Measurements from ENCODE around the gene PPP1R12C. TPM values are rescaled to one million over a fixed set of nuclear protein-coding genes. Genes with fewer than 3 reads are reported as not detected.

Gene PPP1R12C
- total RNA-seq, 1 experiment from 2014 or later, result 79.9 TPM

GRCh38 chr19:55056827-55057226 lies 60.6 kb downstream of the PPP1R12C start:
- Histone ChIP-seq H2BK15ac (ENCODE audit: low read depth, low read length) (no peak overlapping the region), H4K91ac (ENCODE audit: insufficient read length, low read depth, low read length) (no peak overlapping the region), H3K9ac (ENCODE audit: extremely low read depth, insufficient read length, low read length) (no peak overlapping the region), H4K8ac (replicated peaks; ENCODE audit: insufficient read length, low read depth, low read length) (no peak overlapping the region), H3T11ph (ENCODE audit: low read length) (no peak overlapping the region), H3K23ac (ENCODE audit: insufficient read length, low read depth, low read length) (no peak overlapping the region), H3K9me3 (ENCODE audit: control insufficient read depth, low read depth, low read length) (no peaks in the 10 kb centered on the region), H2BK20ac (ENCODE audit: low read depth, low read length, poor library complexity, severe bottlenecking) (no peak overlapping the region), H2BK5ac (ENCODE audit: insufficient read length, low read length) (no peak overlapping the region), H3K27me3 (ENCODE audit: insufficient read depth, low read length) (no peaks in the 10 kb centered on the region), H3K14ac (ENCODE audit: insufficient read depth, low read length) (no peak overlapping the region), H3K4ac (ENCODE audit: low read depth, low read length) (no peak overlapping the region), H3K4me1 (ENCODE audit: insufficient read depth, low read length) (no peaks in the 10 kb centered on the region), H3K4me2 (ENCODE audit: insufficient read depth, insufficient read length, low read length) (no peak overlapping the region), H2BK120ac (ENCODE audit: low read depth, low read length, poor library complexity, severe bottlenecking) (no peak overlapping the region), H3K79me2 (ENCODE audit: insufficient read depth, low read length) (no peaks in the 10 kb centered on the region; the same call in 1 of the 2 replicates), H4K5ac (ENCODE audit: insufficient read length, low read depth, low read length) (no peak overlapping the region), H3K23me2 (ENCODE audit: insufficient read length, low read depth, low read length, poor library complexity, severe bottlenecking) (no peaks in the 10 kb centered on the region), H3K27ac (ENCODE audit: insufficient read length, low read depth, low read length) (no peak overlapping the region), H4K20me1 (ENCODE audit: control insufficient read depth, insufficient read depth, insufficient read length) (no peaks in the 10 kb centered on the region), H3K18ac (ENCODE audit: insufficient read length, low read depth, low read length) (no peak overlapping the region), H2BK12ac (ENCODE audit: insufficient read length, low read depth, low read length) (no peak overlapping the region), H3K56ac (ENCODE audit: insufficient read length, low read depth, low read length) (no peak overlapping the region), H2AK5ac (ENCODE audit: insufficient read length, low read length) (no peak overlapping the region), H3K79me1 (ENCODE audit: insufficient read depth, low read depth, low read length, poor library complexity, severe bottlenecking) (no peaks in the 10 kb centered on the region), H2AFZ (ENCODE audit: low read length) (no peak overlapping the region)
- no peak for DNase-seq
- Mint-ChIP-seq H3K4me3 (no peak overlapping the region), H3K4me1 (peaks cover 0 to 3% of the 10 kb centered on the region in 2 experiments; a peak in 2 of 4 replicates), H3K9me3 (no peaks in the 10 kb centered on the region), H3K27ac (no peak overlapping the region), H3K36me3 (ENCODE audit: insufficient read depth in 1 of 3, low read depth in 3 of 3) (peaks cover 34 to 66% (median 53%) of the 10 kb centered on the region in 3 experiments), H3K27me3 (ENCODE audit: low read depth) (no peaks in the 10 kb centered on the region; the same call in none of the 2 replicates)
- no peak for TF ChIP-seq CTCF (conservative IDR thresholded peaks at IDR 0.05)
- WGBS (ENCODE audit: extremely low coverage, insufficient read length, low lambda C conversion rate), result no CpG with 5 or more reads among the region's 9 CpGs

Data from H9 (cell line).